Measurements from ENCODE around the gene FAM162A.

Gene FAM162A

DNA sequence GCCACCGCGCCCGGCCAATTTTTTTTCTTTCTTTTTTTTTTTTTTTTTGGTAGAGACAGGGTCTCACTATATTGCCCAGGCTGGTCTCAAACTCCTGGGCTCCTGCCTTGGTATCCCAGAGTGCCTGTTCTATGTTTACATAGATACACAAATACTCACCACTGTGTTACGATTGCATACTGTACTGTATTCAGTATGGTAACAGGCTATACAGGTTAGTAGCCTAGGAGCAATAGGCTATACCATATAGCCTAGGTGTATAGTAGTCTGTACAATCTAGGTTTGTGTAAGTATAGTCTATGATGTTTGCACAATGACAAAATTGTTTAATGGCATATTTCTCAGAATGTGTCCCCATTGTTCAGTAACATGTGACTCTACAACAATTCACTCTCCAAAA is 32.4 kb upstream of the FAM162A start:
- H3K27me3 ChIP-seq (ENCODE audit: insufficient read depth, low read depth, severe bottlenecking): no peaks in the 10 kb centered on the region
- no peaks in the 10 kb centered on the region for H3K36me3 ChIP-seq
- DNase-seq: no peak
- TF ChIP-seq, protein P1, sequence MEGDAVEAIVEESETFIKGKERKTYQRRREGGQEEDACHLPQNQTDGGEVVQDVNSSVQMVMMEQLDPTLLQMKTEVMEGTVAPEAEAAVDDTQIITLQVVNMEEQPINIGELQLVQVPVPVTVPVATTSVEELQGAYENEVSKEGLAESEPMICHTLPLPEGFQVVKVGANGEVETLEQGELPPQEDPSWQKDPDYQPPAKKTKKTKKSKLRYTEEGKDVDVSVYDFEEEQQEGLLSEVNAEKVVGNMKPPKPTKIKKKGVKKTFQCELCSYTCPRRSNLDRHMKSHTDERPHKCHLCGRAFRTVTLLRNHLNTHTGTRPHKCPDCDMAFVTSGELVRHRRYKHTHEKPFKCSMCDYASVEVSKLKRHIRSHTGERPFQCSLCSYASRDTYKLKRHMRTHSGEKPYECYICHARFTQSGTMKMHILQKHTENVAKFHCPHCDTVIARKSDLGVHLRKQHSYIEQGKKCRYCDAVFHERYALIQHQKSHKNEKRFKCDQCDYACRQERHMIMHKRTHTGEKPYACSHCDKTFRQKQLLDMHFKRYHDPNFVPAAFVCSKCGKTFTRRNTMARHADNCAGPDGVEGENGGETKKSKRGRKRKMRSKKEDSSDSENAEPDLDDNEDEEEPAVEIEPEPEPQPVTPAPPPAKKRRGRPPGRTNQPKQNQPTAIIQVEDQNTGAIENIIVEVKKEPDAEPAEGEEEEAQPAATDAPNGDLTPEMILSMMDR (IDR thresholded peaks at IDR 0.05; ENCODE audit: low read depth, low read length): no peak
- H3K27ac ChIP-seq: no peak overlapping the region
- H3K4me3 ChIP-seq (ENCODE audit: low read depth, low read length): no peak overlapping the region
- no peaks in the 10 kb centered on the region for H3K9me3 ChIP-seq (ENCODE audit: severe bottlenecking)

DNA sequence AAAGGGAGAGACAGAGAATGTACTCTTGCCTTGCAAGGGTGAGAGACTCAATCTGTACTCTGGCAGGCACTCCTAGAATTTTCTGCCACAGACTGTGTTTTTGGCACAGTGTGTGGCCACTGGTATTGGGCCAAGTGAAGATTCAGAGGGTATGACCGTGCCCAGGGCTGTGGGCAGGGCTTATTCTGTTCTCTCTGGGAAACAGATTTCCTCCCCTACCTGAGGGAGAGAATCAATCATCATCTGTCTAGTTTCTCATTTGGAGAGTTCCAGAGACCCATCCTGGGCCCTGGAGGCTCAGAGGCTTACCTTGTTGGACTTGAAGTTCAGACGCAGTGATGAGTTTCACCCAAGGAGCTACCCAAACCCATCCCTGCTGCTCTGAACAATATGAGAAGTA is 30.8 kb upstream of the FAM162A start:
- DNase-seq: no peak
- H3K9me3 ChIP-seq (ENCODE audit: severe bottlenecking): no peaks in the 10 kb centered on the region
- H3K36me3 ChIP-seq: no peaks in the 10 kb centered on the region
- H3K4me3 ChIP-seq (ENCODE audit: low read depth, low read length): no peak overlapping the region
- TF ChIP-seq, protein P1 (IDR thresholded peaks at IDR 0.05; ENCODE audit: low read depth, low read length): no peak
- H3K27me3 ChIP-seq (ENCODE audit: insufficient read depth, low read depth, severe bottlenecking): no peaks in the 10 kb centered on the region
- H3K27ac ChIP-seq: no peak overlapping the region

DNA sequence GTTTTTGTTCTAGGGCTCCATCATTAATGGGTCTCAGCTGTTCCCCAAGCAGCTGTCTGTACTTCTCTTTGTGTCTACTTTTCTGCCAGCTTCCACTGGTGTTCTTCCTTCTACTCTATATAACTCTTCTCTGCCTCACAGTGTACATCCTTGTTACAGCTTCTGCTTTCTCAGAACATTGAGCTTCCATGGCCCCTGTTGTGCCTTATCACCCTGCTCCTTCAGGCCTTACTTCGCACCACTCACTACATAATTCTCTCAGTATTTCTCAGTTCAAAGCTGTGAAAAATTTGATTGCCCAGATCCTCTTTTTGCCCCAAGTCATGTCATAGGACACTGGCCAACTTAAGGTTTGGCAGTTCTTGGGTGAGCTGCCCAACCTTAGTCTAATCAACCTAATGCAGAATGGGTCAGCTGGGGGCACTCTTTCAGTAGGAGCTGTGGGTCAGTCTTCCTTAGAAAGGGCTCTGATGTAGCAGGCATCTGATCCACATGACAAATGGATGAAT is 30.0 kb upstream of the FAM162A start:
- Histone ChIP-seq H3K27me3 (ENCODE audit: insufficient read depth, low read depth, severe bottlenecking) (no peaks in the 10 kb centered on the region), H3K4me3 (ENCODE audit: low read depth, low read length) (no peak overlapping the region), H3K9me3 (ENCODE audit: severe bottlenecking) (no peaks in the 10 kb centered on the region), H3K27ac (no peak overlapping the region), H3K36me3 (no peaks in the 10 kb centered on the region; the same call in 1 of the 2 replicates)
- DNase-seq: no peak
- TF ChIP-seq, protein P1 (IDR thresholded peaks at IDR 0.05; ENCODE audit: low read depth, low read length): no peak

- no peaks in the 10 kb centered on the region for H3K9me3 ChIP-seq (ENCODE audit: severe bottlenecking)
- H3K36me3 ChIP-seq: no peaks in the 10 kb centered on the region; the same call in 1 of the 2 replicates
- H3K4me3 ChIP-seq (ENCODE audit: low read depth, low read length): no peak overlapping the region
- H3K27me3 ChIP-seq (ENCODE audit: insufficient read depth, low read depth, severe bottlenecking): no peaks in the 10 kb centered on the region
- no peak overlapping the region for H3K27ac ChIP-seq
- TF ChIP-seq, protein P1 (IDR thresholded peaks at IDR 0.05; ENCODE audit: low read depth, low read length): no peak
- DNase-seq: no peak
These were observed 28.4 kb upstream of the FAM162A start for GRCh38 chr3:122355612-122356011.

- Histone ChIP-seq H3K27ac (no peak overlapping the region), H3K27me3 (ENCODE audit: insufficient read depth, low read depth, severe bottlenecking) (no peaks in the 10 kb centered on the region), H3K36me3 (peaks cover 3% of the 10 kb centered on the region; the same call in 1 of the 2 replicates), H3K9me3 (ENCODE audit: severe bottlenecking) (no peaks in the 10 kb centered on the region), H3K4me3 (ENCODE audit: low read depth, low read length) (no peak overlapping the region)
- TF ChIP-seq, protein P1 (IDR thresholded peaks at IDR 0.05; ENCODE audit: low read depth, low read length): peak; percentile 59
- DNase-seq: peak; percentile 70
These were observed 27.6 kb upstream of the FAM162A start for GRCh38 chr3:122356402-122356801.

All from WERI-Rb-1 (cell line).